NCI-H345 treated with DMSO at 0.1 percent for 48 hours (cell line): ENCODE data around the gene ITGBL1.

Experiments
- DNase-seq: peaks from one replicate; lab custom pipeline; 2025; ENCODE audit not compliant: unreplicated experiment; lab: John Stamatoyannopoulos, UW

ITGBL1 gene

DNA sequence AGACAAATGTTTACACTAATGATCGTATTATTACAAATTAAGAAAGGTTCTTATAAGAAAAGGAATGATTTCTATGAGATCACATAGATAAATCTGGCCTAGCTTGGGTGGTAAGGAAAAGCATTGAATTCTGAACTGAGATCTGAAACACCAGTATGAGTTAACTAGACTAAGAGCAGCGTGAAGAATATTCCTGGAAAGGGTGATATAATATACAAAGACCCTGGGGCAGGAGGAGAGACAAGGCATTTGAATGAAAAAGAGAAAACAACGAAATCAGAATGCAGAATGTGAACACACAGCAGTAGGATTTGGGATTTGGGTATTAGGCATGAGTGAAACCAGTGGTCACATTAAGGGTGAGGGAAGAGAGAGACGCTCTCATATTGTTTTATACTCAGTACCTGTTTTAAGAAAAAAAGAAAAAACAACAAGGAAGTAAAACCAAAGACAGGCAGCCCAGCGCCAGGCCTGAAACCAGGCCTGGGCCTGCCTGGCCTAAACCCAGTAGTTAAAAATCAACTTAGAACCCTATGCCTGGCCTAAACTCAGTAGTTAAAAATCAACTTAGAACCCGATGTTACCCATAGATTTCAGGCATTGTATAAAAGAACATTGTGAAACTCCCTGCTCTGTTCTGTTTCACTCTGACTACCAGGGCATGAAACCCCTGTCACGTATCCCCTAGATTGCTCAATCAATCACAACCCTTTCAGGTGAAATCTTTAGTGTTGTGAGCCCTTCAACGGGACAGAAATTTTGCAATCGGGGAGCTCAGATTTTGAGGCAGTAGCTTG lies 287.1 kb downstream of the ITGBL1 start:
- DNase-seq, result no peak

GRCh38 chr13:101746513-101746912 lies 294.0 kb downstream of the ITGBL1 start:
- DNase-seq, result no peak

GRCh38 chr13:101747039-101747438 lies 294.6 kb downstream of the ITGBL1 start:
- DNase-seq, result no peak

- DNase-seq, result no peak
Observed at GRCh38 chr13:101749584-101749983, 297.1 kb downstream of the ITGBL1 start.

DNA sequence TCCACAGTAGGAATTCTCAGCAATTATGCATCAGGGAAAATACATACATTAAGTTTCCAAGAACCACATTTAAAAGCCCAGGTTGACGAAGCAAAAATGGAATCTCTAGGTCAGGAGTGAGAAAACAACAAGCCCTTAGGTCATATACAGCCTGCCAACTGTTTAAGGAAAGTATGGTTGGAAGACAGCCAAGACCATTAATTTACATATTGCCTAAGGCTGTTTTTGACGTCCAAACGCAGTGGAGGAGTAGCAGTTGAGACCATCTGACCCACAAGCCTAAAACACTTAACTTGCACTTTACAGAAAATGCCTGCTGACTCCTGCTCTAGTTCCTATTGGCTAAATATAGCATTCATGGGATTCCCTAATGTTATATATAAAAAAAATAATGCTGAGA lies 299.0 kb downstream of the ITGBL1 start:
- DNase-seq, result peak; percentile 91

DNA sequence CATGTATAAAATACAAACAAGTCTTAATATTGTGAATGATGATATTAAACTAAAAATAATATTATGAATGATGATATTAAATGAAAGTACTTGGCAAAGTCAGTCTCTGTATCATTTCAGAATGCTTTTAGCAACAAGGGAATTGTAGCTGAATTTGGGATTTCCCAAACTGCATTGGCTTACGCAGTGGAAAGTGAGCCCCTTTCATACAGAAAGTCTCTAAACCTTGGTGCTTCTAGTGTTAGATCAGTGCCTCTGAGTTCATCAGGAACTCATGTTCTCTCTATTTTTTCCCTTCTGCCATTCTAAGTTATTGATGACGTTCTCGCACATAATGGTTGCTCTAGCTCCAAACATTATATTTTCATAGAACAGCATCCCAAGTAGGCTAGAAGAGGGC lies 300.0 kb downstream of the ITGBL1 start:
- DNase-seq, result no peak

DNA sequence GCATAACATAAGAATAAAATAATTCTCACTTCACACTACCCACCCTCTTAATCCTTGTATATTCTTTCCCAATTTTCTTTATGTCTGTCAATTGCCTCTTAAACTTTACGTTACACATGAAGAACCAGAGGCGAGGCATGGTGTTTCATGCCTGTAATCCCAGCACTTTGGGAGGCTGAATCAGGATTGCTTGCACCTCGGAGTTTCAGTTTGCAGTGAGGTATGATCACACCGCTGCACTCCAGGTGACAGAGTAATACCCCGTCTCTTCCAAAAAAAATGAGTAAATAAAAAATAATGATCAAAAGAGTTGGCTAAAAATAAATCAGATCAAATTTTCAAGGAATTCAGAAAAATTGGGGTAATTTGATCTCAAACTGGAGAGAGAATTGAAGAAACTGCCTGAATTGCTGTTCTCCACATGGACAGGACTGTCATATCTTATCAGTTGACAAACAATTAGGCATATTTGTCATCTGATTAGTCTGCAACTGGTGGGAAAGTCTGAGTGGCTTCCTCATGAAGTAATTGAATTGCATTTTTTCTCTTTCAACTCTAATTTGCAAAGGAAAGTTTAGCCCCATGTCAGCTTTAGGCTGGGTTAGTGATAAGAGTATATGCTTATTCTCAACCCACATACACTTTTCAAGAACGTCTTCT lies 302.9 kb downstream of the ITGBL1 start:
- no peak for DNase-seq

DNA sequence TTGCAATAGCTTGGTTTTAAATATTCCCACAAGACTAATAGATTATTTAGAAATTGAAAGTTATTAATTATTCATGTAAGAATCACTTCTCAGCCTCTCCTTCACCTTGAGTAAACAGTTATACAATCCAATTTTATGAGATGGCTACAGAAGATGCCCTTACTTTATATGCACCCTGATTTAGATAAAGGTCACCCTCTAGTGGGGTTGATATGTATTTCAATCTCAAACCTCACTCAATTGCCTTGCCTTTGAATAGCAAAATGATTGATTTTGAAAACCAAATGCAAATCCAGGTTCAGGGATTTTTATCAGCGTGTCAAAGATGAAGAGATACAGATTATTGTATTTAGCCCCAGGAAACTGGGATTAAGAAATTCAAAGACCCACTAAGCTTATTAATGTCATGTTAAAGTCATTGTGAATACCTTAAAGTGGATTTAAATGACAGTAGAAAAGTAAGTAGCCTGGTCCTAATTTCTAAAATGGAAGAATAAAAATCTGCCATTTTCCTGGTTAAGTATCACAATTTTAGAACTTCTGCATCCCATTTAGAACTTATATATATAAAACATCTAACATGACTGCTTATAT lies 305.1 kb downstream of the ITGBL1 start:
- peak; percentile 27 for DNase-seq

- no peak for DNase-seq
Observed at GRCh38 chr13:101763191-101763590, 310.7 kb downstream of the ITGBL1 start.
